PC-3 (cell line): Measurements from ENCODE around the gene CRTC3. TPM values are rescaled to one million over a fixed set of nuclear protein-coding genes. Genes with fewer than 3 reads are reported as not detected.

Source experiments
- ATAC-seq: fragments of 200-7000 bp; cut with Tn5 transposase; 2 replicates; pipeline ENCODE4 v1.9.1; 2020; ENCODE audit warnings: mild to moderate bottlenecking, moderate library complexity
- BruUV-seq: library from RNA; stranded (reverse); fragments of 400-500 nt; replicated peaks from 2 replicates; lab custom pipeline; 2021; lab: Mats Ljungman, UMichigan
- CTCF ChIA-PET: fragments of 300-600 bp; sonication (Branson Sonifier 250); formaldehyde crosslinking; loops from one replicate; lab custom pipeline; 2022; ENCODE audit warnings: antibody characterized with exemption; lab: Charles Lee
- POLR2A ChIA-PET: fragments of 300-600 bp; sonication (Branson Sonifier 250); formaldehyde crosslinking; loops from one replicate; lab custom pipeline; 2022; ENCODE audit warnings: antibody characterized with exemption; ENCODE audit not compliant: unreplicated experiment; lab: Charles Lee
- DNase-seq: peaks from one replicate; pipeline ENCODE4 v3.0.0-alpha.2; 2015
- H2AFZ ChIP-seq: fragments of 300-600 bp; sonication (generic); 2 replicates; pipeline ENCODE4 v1.6.0; 2016; ENCODE audit warnings: antibody characterized with exemption, low read length
- H3F3A ChIP-seq: fragments of 300-600 bp; sonication (generic); one replicate; pipeline ENCODE4 v1.6.0; 2017; ENCODE audit warnings: antibody characterized with exemption, low read length, control low read depth, mild to moderate bottlenecking; ENCODE audit not compliant: unreplicated experiment
- H3K27ac ChIP-seq: fragments of 300-600 bp; sonication (generic); 2 replicates; pipeline ENCODE4 v1.5.1; 2016; ENCODE audit warnings: mild to moderate bottlenecking, low read length
- H3K27me3 ChIP-seq: fragments of 300-600 bp; sonication (generic); 2 replicates; pipeline ENCODE4 v1.6.1; 2016; ENCODE audit warnings: low read length, mixed read lengths
- H3K36me3 ChIP-seq: fragments of 300-600 bp; sonication (generic); 2 replicates; pipeline ENCODE4 v1.6.1; 2016; ENCODE audit warnings: low read depth, mixed run types, low read length, mixed read lengths
- H3K4me1 ChIP-seq: fragments of 300-600 bp; sonication (generic); 2 replicates; pipeline ENCODE4 v1.5.1; 2016; ENCODE audit warnings: low read length; ENCODE audit not compliant: insufficient read depth
- H3K4me2 ChIP-seq: fragments of 300-600 bp; sonication (generic); 2 replicates; pipeline ENCODE4 v1.6.0; 2016; ENCODE audit warnings: low read length
- H3K4me3 ChIP-seq: fragments of 300-600 bp; sonication (generic); 2 replicates; pipeline ENCODE4 v1.5.1; 2016; ENCODE audit warnings: mild to moderate bottlenecking, low read length, mixed read lengths
- H3K79me2 ChIP-seq: fragments of 300-600 bp; sonication (generic); 2 replicates; pipeline ENCODE4 v1.6.1; 2017; ENCODE audit warnings: low read length, mixed read lengths
- H3K9ac ChIP-seq: fragments of 300-600 bp; sonication (generic); 2 replicates; pipeline ENCODE4 v1.6.0; 2016; ENCODE audit warnings: mild to moderate bottlenecking, low read length
- H3K9me2 ChIP-seq: fragments of 300-600 bp; sonication (generic); replicated peaks from 2 replicates; pipeline ENCODE4 v1.6.1; 2016; ENCODE audit warnings: mixed run types, low read length, mixed read lengths
- H3K9me3 ChIP-seq: fragments of 300-600 bp; sonication (generic); 2 replicates; pipeline ENCODE4 v1.6.1; 2016; ENCODE audit warnings: low read length, mixed read lengths
- H4K20me1 ChIP-seq: fragments of 300-600 bp; sonication (generic); 2 replicates; pipeline ENCODE4 v1.6.1; 2016; ENCODE audit warnings: low read length, mixed read lengths
- EZH2 ChIP-seq: fragments of 300-600 bp; sonication (generic); IDR thresholded peaks from one replicate; pipeline ENCODE4 v1.6.1; 2017; ENCODE audit warnings: antibody characterized with exemption, mild to moderate bottlenecking, low read length; ENCODE audit not compliant: unreplicated experiment
- EZH2phosphoT487 ChIP-seq: fragments of 300-600 bp; sonication (generic); IDR thresholded peaks from 2 replicates; pipeline ENCODE4 v1.6.1; 2018; ENCODE audit warnings: mild to moderate bottlenecking, antibody characterized with exemption, low read length, borderline replicate concordance
- intact Hi-C: fragments of 100-400 bp; cut with micrococcal nuclease; formaldehyde crosslinking; loops from 2 replicates; pipeline ENCODE4 v1.9.0; 2023
- total RNA-seq: library from RNA; depleted of rRNA; stranded (reverse); fragments of >200 nt; gene quantifications from 2 replicates; pipeline ENCODE4 v1.2.3, GENCODE V29; 2014
- TF ChIP-seq, protein P1 (sequence below): fragments of 300-600 bp; sonication (generic); conservative IDR thresholded peaks from 2 replicates; pipeline ENCODE4 v1.5.1; 2017; ENCODE audit warnings: antibody characterized with exemption, low read depth, mild to moderate bottlenecking, low read length

Gene CRTC3
- total RNA-seq, 1 experiment from 2014 or later: 12.4 TPM

DNA sequence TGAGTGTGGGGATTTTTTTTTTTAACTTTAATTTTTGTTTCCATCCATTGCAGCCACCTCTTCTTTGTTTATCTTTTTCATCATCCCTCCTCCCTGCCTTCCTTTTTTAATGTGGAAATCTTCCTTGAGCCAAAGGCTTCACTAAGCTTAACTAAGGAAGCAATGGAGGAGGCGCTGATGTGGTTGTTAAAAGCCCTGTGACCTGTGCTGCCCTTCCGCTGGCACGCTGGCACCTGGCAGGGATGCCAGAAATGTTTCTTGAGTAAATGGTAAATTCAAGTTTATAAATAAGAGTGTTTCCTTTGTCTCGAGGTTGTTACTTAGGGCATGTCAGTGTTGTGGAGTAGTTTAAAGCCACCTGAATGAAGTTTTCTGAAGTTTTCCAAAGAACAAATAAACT, 69.4 kb downstream of the CRTC3 start:
- Histone ChIP-seq H3K9me2 (no peaks in the 10 kb centered on the region), H3K4me2 (no peak overlapping the region), H3F3A (no peaks in the 10 kb centered on the region), H3K27me3 (no peaks in the 10 kb centered on the region), H3K27ac (no peak overlapping the region), H4K20me1 (no peaks in the 10 kb centered on the region), H3K36me3 (no peaks in the 10 kb centered on the region; the same call in 1 of the 2 replicates), H3K9me3 (no peaks in the 10 kb centered on the region), H2AFZ (no peak overlapping the region), H3K4me3 (no peak overlapping the region), H3K4me1 (peaks cover 9% of the 10 kb centered on the region), H3K79me2 (no peaks in the 10 kb centered on the region), H3K9ac (no peak overlapping the region)
- DNase-seq (no peak), ATAC-seq (no peak)
- TF ChIP-seq EZH2 (no peak), EZH2phosphoT487 (no peak)
- TF ChIP-seq, protein P1, sequence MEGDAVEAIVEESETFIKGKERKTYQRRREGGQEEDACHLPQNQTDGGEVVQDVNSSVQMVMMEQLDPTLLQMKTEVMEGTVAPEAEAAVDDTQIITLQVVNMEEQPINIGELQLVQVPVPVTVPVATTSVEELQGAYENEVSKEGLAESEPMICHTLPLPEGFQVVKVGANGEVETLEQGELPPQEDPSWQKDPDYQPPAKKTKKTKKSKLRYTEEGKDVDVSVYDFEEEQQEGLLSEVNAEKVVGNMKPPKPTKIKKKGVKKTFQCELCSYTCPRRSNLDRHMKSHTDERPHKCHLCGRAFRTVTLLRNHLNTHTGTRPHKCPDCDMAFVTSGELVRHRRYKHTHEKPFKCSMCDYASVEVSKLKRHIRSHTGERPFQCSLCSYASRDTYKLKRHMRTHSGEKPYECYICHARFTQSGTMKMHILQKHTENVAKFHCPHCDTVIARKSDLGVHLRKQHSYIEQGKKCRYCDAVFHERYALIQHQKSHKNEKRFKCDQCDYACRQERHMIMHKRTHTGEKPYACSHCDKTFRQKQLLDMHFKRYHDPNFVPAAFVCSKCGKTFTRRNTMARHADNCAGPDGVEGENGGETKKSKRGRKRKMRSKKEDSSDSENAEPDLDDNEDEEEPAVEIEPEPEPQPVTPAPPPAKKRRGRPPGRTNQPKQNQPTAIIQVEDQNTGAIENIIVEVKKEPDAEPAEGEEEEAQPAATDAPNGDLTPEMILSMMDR: no peak
- ChIA-PET POLR2A (no interaction called here), CTCF (no interaction called here)
- no TSS peak for BruUV-seq
- intact Hi-C loops: no loop called here

DNA sequence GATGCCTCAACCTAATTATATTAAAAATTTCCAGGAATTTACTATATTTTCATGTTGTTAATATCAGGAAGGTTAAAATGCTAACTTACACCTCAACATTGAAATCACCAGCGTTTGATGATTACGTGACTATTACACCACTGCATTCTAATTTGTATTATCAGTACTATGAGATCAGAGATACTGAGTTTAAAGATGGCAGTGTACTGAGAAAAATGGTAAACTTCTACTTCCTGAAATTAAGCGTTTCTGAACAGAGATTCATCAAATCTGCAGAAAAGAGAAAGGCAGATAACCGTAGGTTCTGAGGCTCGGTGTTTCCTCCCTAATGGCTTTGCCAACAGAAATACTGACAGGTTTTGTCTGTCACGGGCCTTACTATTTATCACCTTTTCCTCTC, 69.9 kb downstream of the CRTC3 start:
- Histone ChIP-seq H3K4me3 (no peak overlapping the region), H2AFZ (no peak overlapping the region), H3K4me2 (no peak overlapping the region), H3K27me3 (no peaks in the 10 kb centered on the region), H3K27ac (no peak overlapping the region), H3K9ac (no peak overlapping the region), H3K9me3 (no peaks in the 10 kb centered on the region), H3K36me3 (no peaks in the 10 kb centered on the region; the same call in 1 of the 2 replicates), H3K9me2 (no peaks in the 10 kb centered on the region), H3K4me1 (peaks cover 3% of the 10 kb centered on the region), H3K79me2 (no peaks in the 10 kb centered on the region), H3F3A (no peaks in the 10 kb centered on the region), H4K20me1 (no peaks in the 10 kb centered on the region)
- DNase-seq (no peak), ATAC-seq (no peak)
- POLR2A ChIA-PET: no interaction called here
- intact Hi-C loops: no loop called here
- no peak for TF ChIP-seq EZH2phosphoT487
- TF ChIP-seq, protein P1: no peak
- no peak for TF ChIP-seq EZH2
- no TSS peak for BruUV-seq
- CTCF ChIA-PET: no interaction called here

DNA sequence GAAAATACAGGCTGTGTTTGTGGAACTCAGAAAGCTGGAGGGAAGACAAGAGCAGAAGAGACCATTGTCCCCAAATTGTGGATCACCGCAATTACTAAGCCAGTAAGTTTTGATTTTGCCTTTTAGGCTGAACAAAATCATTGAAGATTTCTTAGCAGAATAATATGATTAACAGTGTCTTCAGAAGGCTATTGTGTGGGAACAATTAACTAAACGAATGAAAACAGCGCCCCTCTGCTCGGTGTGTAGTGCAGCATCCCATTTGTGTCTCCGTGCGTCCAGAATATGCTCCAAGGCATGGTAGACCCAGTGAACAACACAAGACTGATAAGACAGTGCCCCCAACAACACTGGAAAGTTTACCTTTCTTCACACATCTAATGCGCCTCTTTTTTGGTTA, 71.2 kb downstream of the CRTC3 start:
- no peak for ATAC-seq
- intact Hi-C loops: no loop called here
- Histone ChIP-seq H3K9ac (no peak overlapping the region), H3F3A (no peaks in the 10 kb centered on the region), H4K20me1 (no peaks in the 10 kb centered on the region), H3K4me2 (no peak overlapping the region), H2AFZ (no peak overlapping the region), H3K27me3 (no peaks in the 10 kb centered on the region), H3K27ac (no peak overlapping the region), H3K9me2 (no peaks in the 10 kb centered on the region), H3K9me3 (no peaks in the 10 kb centered on the region), H3K4me1 (no peaks in the 10 kb centered on the region), H3K4me3 (no peak overlapping the region), H3K79me2 (no peaks in the 10 kb centered on the region), H3K36me3 (no peaks in the 10 kb centered on the region; the same call in 1 of the 2 replicates)
- TF ChIP-seq, protein P1: no peak
- TF ChIP-seq EZH2 (no peak), EZH2phosphoT487 (no peak)
- ChIA-PET POLR2A (no interaction called here), CTCF (no interaction called here)
- DNase-seq: no peak
- no TSS peak for BruUV-seq
